OCI-LY7 (cell line): ENCODE results near the gene BEAN1. TPM values are rescaled to one million over a fixed set of nuclear protein-coding genes. Genes with fewer than 3 reads are reported as not detected.

Source experiments
- BruUV-seq: library from RNA; stranded (reverse); fragments of 400-500 nt; replicated peaks from 2 replicates; lab custom pipeline; 2021; lab: Mats Ljungman, UMichigan
- CTCF ChIA-PET: fragments of 300-600 bp; sonication (Branson Sonifier 250); formaldehyde crosslinking; loops from one replicate; lab custom pipeline; 2022; ENCODE audit warnings: antibody characterized with exemption; ENCODE audit not compliant: unreplicated experiment; lab: Charles Lee
- POLR2A ChIA-PET: fragments of 300-600 bp; sonication (Branson Sonifier 250); formaldehyde crosslinking; loops from one replicate; lab custom pipeline; 2022; ENCODE audit warnings: antibody characterized with exemption; lab: Charles Lee
- DNase-seq: peaks from one replicate; pipeline ENCODE4 v3.0.0-alpha.2; 2015; ENCODE audit warnings: low spot score
- H2AFZ ChIP-seq: fragments of 200-600 bp; sonication (generic), shearing (Covaris generic); 2 replicates; pipeline ENCODE4 v1.6.1; 2014; ENCODE audit warnings: mild to moderate bottlenecking, antibody characterized with exemption, low read length, moderate library complexity
- H3K27ac ChIP-seq: fragments of 200-600 bp; sonication (generic); 2 replicates; pipeline ENCODE4 v1.5.1; 2014; ENCODE audit warnings: mixed run types, low read depth, mild to moderate bottlenecking, moderate library complexity, low read length, inconsistent platforms; ENCODE audit not compliant: poor library complexity, severe bottlenecking
- H3K36me3 ChIP-seq: fragments of 200-600 bp; sonication (generic); 2 replicates; pipeline ENCODE4 v1.6.1; 2014; ENCODE audit warnings: mild to moderate bottlenecking, antibody characterized with exemption, low read length, moderate library complexity, mixed read lengths; ENCODE audit not compliant: insufficient read depth
- H3K4me1 ChIP-seq: fragments of 200-600 bp; sonication (generic); 2 replicates; pipeline ENCODE4 v1.5.1; 2014; ENCODE audit warnings: mild to moderate bottlenecking, low read length; ENCODE audit not compliant: insufficient read depth, poor library complexity, severe bottlenecking
- H3K4me2 ChIP-seq: fragments of 200-600 bp; sonication (generic); 2 replicates; pipeline ENCODE4 v1.6.1; 2014; ENCODE audit warnings: mild to moderate bottlenecking, low read length
- H3K4me3 ChIP-seq: fragments of 200-600 bp; sonication (generic); 2 replicates; pipeline ENCODE4 v1.5.1; 2014; ENCODE audit warnings: mild to moderate bottlenecking, low read depth, low read length; ENCODE audit not compliant: poor library complexity, severe bottlenecking
- H3K79me2 ChIP-seq: fragments of 200-600 bp; sonication (generic); 2 replicates; pipeline ENCODE4 v1.6.1; 2016; ENCODE audit warnings: low read depth, mild to moderate bottlenecking, low read length, moderate library complexity, mixed read lengths; ENCODE audit not compliant: insufficient read depth
- H3K9me2 ChIP-seq: fragments of 200-600 bp; sonication (generic); 2 replicates; pipeline ENCODE4 v1.6.1; 2016; ENCODE audit warnings: mild to moderate bottlenecking, low read length, mixed read lengths; ENCODE audit not compliant: insufficient read depth
- H3K9me3 ChIP-seq: fragments of 200-600 bp; sonication (generic); 2 replicates; pipeline ENCODE4 v1.6.1; 2014; ENCODE audit warnings: mild to moderate bottlenecking, mixed run types, low read length, mixed read lengths
- H4K20me1 ChIP-seq: fragments of 200-600 bp; sonication (generic); 2 replicates; pipeline ENCODE4 v1.6.1; 2014; ENCODE audit warnings: mild to moderate bottlenecking, antibody characterized with exemption, low read length, moderate library complexity, mixed read lengths; ENCODE audit not compliant: insufficient read depth
- EZH2phosphoT487 ChIP-seq: fragments of 200-600 bp; sonication (generic); IDR thresholded peaks from 2 replicates; pipeline ENCODE4 v1.6.1; 2018; ENCODE audit warnings: low read depth, borderline replicate concordance, mild to moderate bottlenecking, mixed run types, antibody characterized with exemption, low read length, moderate library complexity, mixed read lengths
- intact Hi-C: fragments of 100-400 bp; cut with micrococcal nuclease; formaldehyde crosslinking; loops from one replicate; pipeline ENCODE4 v1.10.0; 2022; ENCODE audit not compliant: unreplicated experiment
- total RNA-seq, 2 experiments: library from RNA; depleted of rRNA in 1 of 2; stranded (reverse); fragments of >200 nt in 1 of 2; shearing (Covaris generic) in 1 of 2; gene quantifications; 2 replicates each; pipeline ENCODE4 v1.2.3, GENCODE V29; 2014 to 2022
- TF ChIP-seq, protein P1 (sequence below): fragments of 200-600 bp; sonication (generic); conservative IDR thresholded peaks from 2 replicates; pipeline ENCODE4 v1.5.1; 2014; ENCODE audit warnings: mild to moderate bottlenecking, antibody characterized with exemption, low read length, moderate library complexity, mixed read lengths

The BEAN1 gene
- total RNA-seq, 2 experiments from 2014 or later = 0.13 TPM; not detected in 1

DNA sequence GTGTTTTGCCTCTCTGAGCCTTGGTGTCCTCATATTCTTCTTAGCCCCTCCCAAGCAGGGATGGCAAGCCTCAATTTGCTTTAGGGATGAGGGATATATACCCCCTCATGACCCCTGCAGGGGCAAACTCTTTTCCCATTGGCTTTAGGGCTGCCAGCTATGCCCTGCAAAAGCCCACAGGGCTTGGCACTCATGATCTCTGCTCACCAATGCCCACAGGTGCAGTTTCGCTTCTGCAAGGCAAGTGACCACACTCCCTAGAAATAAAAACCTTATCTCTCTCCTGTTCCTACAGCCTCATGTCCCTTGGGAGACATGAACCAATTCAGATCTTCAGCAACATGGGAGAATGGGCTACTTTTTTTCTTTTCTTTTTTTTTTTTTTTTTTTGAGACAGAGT is 8.8 kb downstream of the BEAN1 start:
- BruUV-seq = no TSS peak
- CTCF ChIA-PET = no interaction called here
- no peaks in the 10 kb centered on the region for H3K79me2 ChIP-seq

DNA sequence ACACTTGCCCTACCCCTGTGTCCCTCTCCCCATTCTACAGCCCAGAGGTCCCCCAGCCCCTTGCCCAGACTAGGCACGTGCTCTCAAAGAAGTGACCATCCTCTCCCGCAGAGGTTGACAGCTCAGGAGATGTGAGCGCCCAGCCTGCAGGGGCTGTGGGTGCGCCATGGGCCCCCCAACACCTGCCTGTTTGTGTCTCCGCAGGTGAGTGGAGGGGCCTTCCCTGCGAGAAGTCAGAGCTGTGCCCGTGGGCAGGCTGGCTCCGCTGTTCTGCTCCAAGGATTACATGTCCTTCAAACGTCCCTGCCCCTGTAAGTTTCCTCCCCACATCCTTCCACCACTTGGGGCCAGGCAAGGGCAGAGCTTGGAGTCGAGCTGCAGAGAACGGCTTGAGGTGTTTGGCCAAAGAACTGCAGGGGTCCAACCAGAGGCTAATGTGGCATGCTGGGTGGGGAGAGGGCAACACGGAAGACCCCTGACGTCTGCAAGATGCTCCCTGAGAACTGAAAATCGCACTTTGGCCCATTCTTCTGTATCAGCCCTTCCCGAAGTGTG is 10.4 kb downstream of the BEAN1 start:
- no peaks in the 10 kb centered on the region for H3K9me2 ChIP-seq
- ChIA-PET POLR2A (interaction anchor here (0.6 kb wide), 1 partner anchor 419 kb away, joined by 3 read pairs; no protein-coding TSS in a partner anchor), CTCF (no interaction called here)
- no peak overlapping the region for H3K4me3 ChIP-seq
- H3K36me3 ChIP-seq = no peaks in the 10 kb centered on the region
- H3K4me2 ChIP-seq = no peak overlapping the region
- H2AFZ ChIP-seq = no peak overlapping the region
- no peaks in the 10 kb centered on the region for H4K20me1 ChIP-seq
- BruUV-seq = no TSS peak
- H3K4me1 ChIP-seq = no peaks in the 10 kb centered on the region
- TF ChIP-seq EZH2phosphoT487 = no peak
- TF ChIP-seq, protein P1, sequence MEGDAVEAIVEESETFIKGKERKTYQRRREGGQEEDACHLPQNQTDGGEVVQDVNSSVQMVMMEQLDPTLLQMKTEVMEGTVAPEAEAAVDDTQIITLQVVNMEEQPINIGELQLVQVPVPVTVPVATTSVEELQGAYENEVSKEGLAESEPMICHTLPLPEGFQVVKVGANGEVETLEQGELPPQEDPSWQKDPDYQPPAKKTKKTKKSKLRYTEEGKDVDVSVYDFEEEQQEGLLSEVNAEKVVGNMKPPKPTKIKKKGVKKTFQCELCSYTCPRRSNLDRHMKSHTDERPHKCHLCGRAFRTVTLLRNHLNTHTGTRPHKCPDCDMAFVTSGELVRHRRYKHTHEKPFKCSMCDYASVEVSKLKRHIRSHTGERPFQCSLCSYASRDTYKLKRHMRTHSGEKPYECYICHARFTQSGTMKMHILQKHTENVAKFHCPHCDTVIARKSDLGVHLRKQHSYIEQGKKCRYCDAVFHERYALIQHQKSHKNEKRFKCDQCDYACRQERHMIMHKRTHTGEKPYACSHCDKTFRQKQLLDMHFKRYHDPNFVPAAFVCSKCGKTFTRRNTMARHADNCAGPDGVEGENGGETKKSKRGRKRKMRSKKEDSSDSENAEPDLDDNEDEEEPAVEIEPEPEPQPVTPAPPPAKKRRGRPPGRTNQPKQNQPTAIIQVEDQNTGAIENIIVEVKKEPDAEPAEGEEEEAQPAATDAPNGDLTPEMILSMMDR = no peak
- no peak for DNase-seq
- no peak overlapping the region for H3K27ac ChIP-seq
- no peaks in the 10 kb centered on the region for H3K9me3 ChIP-seq
- intact Hi-C loops = no loop called here
- no peaks in the 10 kb centered on the region for H3K79me2 ChIP-seq

More for the DNA sequence above, 8.8 kb downstream of the BEAN1 start:
- no peaks in the 10 kb centered on the region for H3K4me1 ChIP-seq
- intact Hi-C loops = no loop called here
- no peak overlapping the region for H3K27ac ChIP-seq
- POLR2A ChIA-PET = no interaction called here
- no peaks in the 10 kb centered on the region for H3K9me3 ChIP-seq
- no peaks in the 10 kb centered on the region for H3K36me3 ChIP-seq
- DNase-seq = no peak
- no peak overlapping the region for H3K4me2 ChIP-seq
- TF ChIP-seq, protein P1 = no peak
- no peak for TF ChIP-seq EZH2phosphoT487
- H3K4me3 ChIP-seq = no peak overlapping the region
- no peaks in the 10 kb centered on the region for H4K20me1 ChIP-seq
- H3K9me2 ChIP-seq = no peaks in the 10 kb centered on the region
- no peak overlapping the region for H2AFZ ChIP-seq

DNA sequence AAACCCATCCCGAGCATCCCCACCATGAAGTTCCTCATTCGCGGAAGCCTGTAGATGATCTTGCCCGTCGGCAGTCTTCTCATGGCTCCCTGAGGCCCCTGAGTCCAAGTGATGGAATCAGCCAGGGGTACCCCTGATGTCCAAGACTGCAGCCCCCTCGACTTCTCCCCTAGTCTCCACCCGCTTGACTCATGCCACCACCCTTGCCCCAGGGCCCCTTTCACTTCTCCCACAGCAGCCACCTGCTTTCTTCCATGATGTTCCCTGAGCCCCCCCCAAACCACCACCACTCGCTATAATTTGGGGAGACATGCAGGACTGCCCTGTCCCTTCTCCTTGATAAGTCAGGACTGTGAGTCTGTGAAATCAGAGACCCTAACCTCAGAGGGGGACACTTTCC is 11.4 kb downstream of the BEAN1 start:
- Histone ChIP-seq H3K79me2 (no peaks in the 10 kb centered on the region), H3K4me2 (no peak overlapping the region), H2AFZ (no peak overlapping the region), H3K4me1 (no peaks in the 10 kb centered on the region), H3K9me3 (no peaks in the 10 kb centered on the region), H3K4me3 (no peak overlapping the region), H3K9me2 (no peaks in the 10 kb centered on the region), H3K27ac (no peak overlapping the region), H3K36me3 (no peaks in the 10 kb centered on the region), H4K20me1 (no peaks in the 10 kb centered on the region)
- no TSS peak for BruUV-seq
- intact Hi-C loops = no loop called here
- TF ChIP-seq, protein P1 = no peak
- TF ChIP-seq EZH2phosphoT487 = no peak
- no peak for DNase-seq
- CTCF ChIA-PET = no interaction called here
- POLR2A ChIA-PET = no interaction called here
